BE2C (cell line): ENCODE measurements around the gene NAT14.
"Not testable (repeated sequence)": the region's sequence is repeated elsewhere in the genome, so short reads cannot be mapped to it uniquely, and the experiment has no call there.

ENCODE experiments used
- DNase-seq: peaks from one replicate; pipeline ENCODE4 v3.0.0-alpha.2; 2020
- H3K27me3 ChIP-seq: fragments of 250-450 bp; sonication (Bioruptor Pico); 2 replicates; pipeline ENCODE4 v1.5.1; 2020; ENCODE audit warnings: mild to moderate bottlenecking
- H3K36me3 ChIP-seq: fragments of 250-450 bp; sonication (Bioruptor Pico); 2 replicates; pipeline ENCODE4 v1.5.1; 2020; ENCODE audit warnings: mild to moderate bottlenecking
- H3K4me1 ChIP-seq: fragments of 250-450 bp; sonication (Bioruptor Pico); 2 replicates; pipeline ENCODE4 v1.5.1; 2020
- H3K4me3 ChIP-seq: 2 replicates; pipeline ENCODE4 v1.5.1; 2011; ENCODE audit warnings: low read depth, low read length
- H3K9me3 ChIP-seq: fragments of 250-450 bp; sonication (Bioruptor Pico); 2 replicates; pipeline ENCODE4 v1.5.1; 2020
- CTCF ChIP-seq: IDR thresholded peaks from 2 replicates; pipeline ENCODE4 v1.5.1; 2012; ENCODE audit warnings: mild to moderate bottlenecking, low read depth, low read length

The NAT14 gene

GRCh38 chr19:55444646-55445045 is 40.3 kb upstream of the NAT14 start:
- Histone ChIP-seq H3K4me1 (no peaks in the 10 kb centered on the region), H3K27me3 (peaks cover 67% of the 10 kb centered on the region), H3K9me3 (no peaks in the 10 kb centered on the region), H3K4me3 (no peak overlapping the region), H3K36me3 (no peaks in the 10 kb centered on the region)
- no peak for DNase-seq
- no peak for TF ChIP-seq CTCF

GRCh38 chr19:55446060-55446459 is 38.9 kb upstream of the NAT14 start:
- Histone ChIP-seq H3K4me1 (no peaks in the 10 kb centered on the region), H3K4me3 (no peak overlapping the region), H3K27me3 (peaks cover 61% of the 10 kb centered on the region), H3K9me3 (no peaks in the 10 kb centered on the region), H3K36me3 (no peaks in the 10 kb centered on the region)
- TF ChIP-seq CTCF: no peak
- no peak for DNase-seq

GRCh38 chr19:55447421-55448174 is 37.4 kb upstream of the NAT14 start:
- peak; percentile 9; the same call in 1 of the 2 replicates for TF ChIP-seq CTCF
- Histone ChIP-seq H3K4me3 (no peak overlapping the region), H3K36me3 (no peaks in the 10 kb centered on the region), H3K9me3 (no peaks in the 10 kb centered on the region), H3K27me3 (peaks cover 58% of the 10 kb centered on the region), H3K4me1 (no peaks in the 10 kb centered on the region)
- peak; percentile 67 for DNase-seq

- H3K36me3 ChIP-seq, H3K4me3 ChIP-seq, H3K9me3 ChIP-seq, DNase-seq, H3K4me1 ChIP-seq: not testable (repeated sequence)
- peaks cover 53% of the 10 kb centered on the region for H3K27me3 ChIP-seq
Measured at GRCh38 chr19:55448175-55448490, 36.9 kb upstream of the NAT14 start.

- no peaks in the 10 kb centered on the region for H3K9me3 ChIP-seq
- no peak for TF ChIP-seq CTCF
- H3K4me3 ChIP-seq: no peak overlapping the region
- H3K4me1 ChIP-seq: no peaks in the 10 kb centered on the region
- no peak for DNase-seq
- H3K27me3 ChIP-seq: peaks cover 41% of the 10 kb centered on the region
- no peaks in the 10 kb centered on the region for H3K36me3 ChIP-seq
Measured at GRCh38 chr19:55449469-55449868, 35.5 kb upstream of the NAT14 start.

GRCh38 chr19:55451163-55451964 is 33.6 kb upstream of the NAT14 start:
- H3K4me3 ChIP-seq: no peak overlapping the region
- peaks cover 28% of the 10 kb centered on the region for H3K27me3 ChIP-seq
- H3K36me3 ChIP-seq: peaks cover 3% of the 10 kb centered on the region; the same call in 1 of the 2 replicates
- DNase-seq: no peak
- H3K9me3 ChIP-seq: no peaks in the 10 kb centered on the region
- H3K4me1 ChIP-seq: no peaks in the 10 kb centered on the region
- TF ChIP-seq CTCF: no peak
